ENCODE measurements around the gene LMF2.
A peak's percentile ranks its signal among the peaks of the same experiment; 100 is the strongest.

The LMF2 gene

GRCh38 chr22:50525104-50525857, 17.8 kb upstream of the LMF2 start, which contains the start of gene SCO2 (continued):
- TF ChIP-seq ZNF560 (tag by site-specific recombination; IDR thresholded peaks at IDR 0.05; ENCODE audit: borderline replicate concordance) (no peak), ZBTB44 (tag by site-specific recombination; IDR thresholded peaks at IDR 0.05) (no peak; the same call in 1 of the 2 replicates), ZNF132 (tag by site-specific recombination; IDR thresholded peaks at IDR 0.05; ENCODE audit: borderline replicate concordance) (no peak), BCL6B (tag by site-specific recombination; IDR thresholded peaks at IDR 0.05) (no peak), ZNF571 (tag by site-specific recombination; IDR thresholded peaks at IDR 0.05) (no peak), GLI2 (tag by site-specific recombination; IDR thresholded peaks at IDR 0.05; ENCODE audit: borderline replicate concordance, low read depth) (no peak), GLI4 (tag by site-specific recombination; IDR thresholded peaks at IDR 0.05) (no peak), ZNF488 (tag by site-specific recombination; IDR thresholded peaks at IDR 0.05) (no peak), ZNF223 (tag by site-specific recombination; IDR thresholded peaks at IDR 0.05) (no peak), ZNF629 (tag by site-specific recombination; IDR thresholded peaks at IDR 0.05) (peak; percentile 67), ZNF670 (tag by site-specific recombination; IDR thresholded peaks at IDR 0.05; ENCODE audit: low read depth) (no peak), ZNF2 (tag by site-specific recombination; IDR thresholded peaks at IDR 0.05) (peak; percentile 85; the same call in 1 of the 2 replicates), ZNF335 (tag by site-specific recombination; conservative IDR thresholded peaks at IDR 0.05) (peak; percentile 82), ZNF677 (tag by site-specific recombination; IDR thresholded peaks at IDR 0.05) (peak; percentile 15; the same call in 1 of the 2 replicates), SCRT1 (tag by site-specific recombination; IDR thresholded peaks at IDR 0.05; ENCODE audit: borderline replicate concordance) (no peak), ZNF19 (tag by site-specific recombination; IDR thresholded peaks at IDR 0.05; ENCODE audit: low read depth) (no peak), ZNF362 (tag by site-specific recombination; IDR thresholded peaks at IDR 0.05) (no peak), WT1 (tag by site-specific recombination; IDR thresholded peaks at IDR 0.05) (no peak; the same call in 1 of the 2 replicates), ZNF561 (tag by site-specific recombination; IDR thresholded peaks at IDR 0.05; ENCODE audit: borderline replicate concordance) (peak; percentile 48), ZNF658 (tag by site-specific recombination; IDR thresholded peaks at IDR 0.05) (no peak), ZNF221 (tag by site-specific recombination; IDR thresholded peaks at IDR 0.05; ENCODE audit: borderline replicate concordance) (no peak), ZNF184 (tag by site-specific recombination; IDR thresholded peaks at IDR 0.05) (no peak), ATF2 (tag by site-specific recombination; IDR thresholded peaks at IDR 0.05; ENCODE audit: low read depth) (no peak), ZNF10 (tag by site-specific recombination; IDR thresholded peaks at IDR 0.05) (no peak), ZNF155 (tag by site-specific recombination; IDR thresholded peaks at IDR 0.05) (no peak), ZNF302 (tag by site-specific recombination; IDR thresholded peaks at IDR 0.05; ENCODE audit: low read depth) (no peak), ZEB2 (tag by site-specific recombination; IDR thresholded peaks at IDR 0.05) (peak; percentile 70; the same call in 1 of the 2 replicates), ZNF610 (tag by site-specific recombination; IDR thresholded peaks at IDR 0.05; ENCODE audit: borderline replicate concordance) (peak; percentile 53; the same call in 1 of the 2 replicates), YY2 (tag by site-specific recombination; IDR thresholded peaks at IDR 0.05) (no peak), RBAK (tag by site-specific recombination; IDR thresholded peaks at IDR 0.05) (no peak), ZNF239 (tag by site-specific recombination; IDR thresholded peaks at IDR 0.05) (no peak)
